ENCODE data around the gene TMTC1.

The TMTC1 gene

DNA sequence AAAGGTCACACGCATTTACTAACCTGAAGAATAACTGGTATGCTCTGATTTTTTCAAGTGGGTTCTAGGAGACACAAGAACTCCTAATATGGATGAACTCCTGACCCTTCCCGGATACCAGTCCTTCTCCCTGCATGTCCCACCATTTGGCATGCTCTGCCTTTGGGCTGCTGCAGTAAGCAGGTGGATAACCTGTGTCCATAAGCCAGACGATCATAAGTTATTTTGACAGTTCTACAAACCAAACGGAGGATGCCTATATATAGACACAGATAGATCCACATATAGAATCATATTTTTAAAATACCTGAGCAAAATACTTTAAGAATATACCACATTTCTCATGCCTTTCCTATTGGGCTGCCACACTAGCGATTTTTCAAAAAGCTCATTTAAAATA, 49.4 kb downstream of the TMTC1 start:
- Histone ChIP-seq H3K4me2 (ENCODE audit: low read length) (no peak overlapping the region), H3F3A (ENCODE audit: insufficient read depth, low read length) (no peaks in the 10 kb centered on the region), H3K4me1 (ENCODE audit: insufficient read depth, low read length, severe bottlenecking) (no peaks in the 10 kb centered on the region), H2AFZ (ENCODE audit: low read length) (no peak overlapping the region), H3K9me2 (ENCODE audit: low read depth, low read length) (no peaks in the 10 kb centered on the region), H3K27ac (ENCODE audit: low read depth, low read length, poor library complexity, severe bottlenecking) (no peak overlapping the region), H3K36me3 (ENCODE audit: insufficient read depth, low read length) (no peaks in the 10 kb centered on the region), H3K9me3 (ENCODE audit: low read length) (no peaks in the 10 kb centered on the region), H3K4me3 (ENCODE audit: low read depth, low read length, poor library complexity, severe bottlenecking) (no peak overlapping the region), H4K20me1 (ENCODE audit: insufficient read depth, low read length) (no peaks in the 10 kb centered on the region), H3K27me3 (ENCODE audit: insufficient read depth, low read length) (no peaks in the 10 kb centered on the region), H3K79me2 (ENCODE audit: insufficient read depth, low read length) (no peaks in the 10 kb centered on the region), H3K9ac (ENCODE audit: low read length) (no peak overlapping the region)
- TF ChIP-seq CTCF (IDR thresholded peaks at IDR 0.05; ENCODE audit: low read length) = no peak
- TF ChIP-seq EZH2 (IDR thresholded peaks at IDR 0.05; ENCODE audit: borderline replicate concordance, low read length) = no peak

- TF ChIP-seq EZH2 (IDR thresholded peaks at IDR 0.05; ENCODE audit: borderline replicate concordance, low read length) (no peak), CTCF (IDR thresholded peaks at IDR 0.05; ENCODE audit: low read length) (no peak)
- H3K4me3 ChIP-seq (ENCODE audit: low read depth, low read length, poor library complexity, severe bottlenecking) = no peak overlapping the region
- no peaks in the 10 kb centered on the region for H3F3A ChIP-seq (ENCODE audit: insufficient read depth, low read length)
- H3K27me3 ChIP-seq (ENCODE audit: insufficient read depth, low read length) = no peaks in the 10 kb centered on the region
- H3K4me1 ChIP-seq (ENCODE audit: insufficient read depth, low read length, severe bottlenecking) = no peaks in the 10 kb centered on the region
- no peaks in the 10 kb centered on the region for H3K9me2 ChIP-seq (ENCODE audit: low read depth, low read length)
- H3K79me2 ChIP-seq (ENCODE audit: insufficient read depth, low read length) = no peaks in the 10 kb centered on the region
- H4K20me1 ChIP-seq (ENCODE audit: insufficient read depth, low read length) = no peaks in the 10 kb centered on the region
- no peak overlapping the region for H3K4me2 ChIP-seq (ENCODE audit: low read length)
- H2AFZ ChIP-seq (ENCODE audit: low read length) = no peak overlapping the region
- no peaks in the 10 kb centered on the region for H3K36me3 ChIP-seq (ENCODE audit: insufficient read depth, low read length)
- no peak overlapping the region for H3K9ac ChIP-seq (ENCODE audit: low read length)
- H3K9me3 ChIP-seq (ENCODE audit: low read length) = no peaks in the 10 kb centered on the region
- no peak overlapping the region for H3K27ac ChIP-seq (ENCODE audit: low read depth, low read length, poor library complexity, severe bottlenecking)
Measured at GRCh38 chr12:29733501-29733900, 50.2 kb downstream of the TMTC1 start.

DNA sequence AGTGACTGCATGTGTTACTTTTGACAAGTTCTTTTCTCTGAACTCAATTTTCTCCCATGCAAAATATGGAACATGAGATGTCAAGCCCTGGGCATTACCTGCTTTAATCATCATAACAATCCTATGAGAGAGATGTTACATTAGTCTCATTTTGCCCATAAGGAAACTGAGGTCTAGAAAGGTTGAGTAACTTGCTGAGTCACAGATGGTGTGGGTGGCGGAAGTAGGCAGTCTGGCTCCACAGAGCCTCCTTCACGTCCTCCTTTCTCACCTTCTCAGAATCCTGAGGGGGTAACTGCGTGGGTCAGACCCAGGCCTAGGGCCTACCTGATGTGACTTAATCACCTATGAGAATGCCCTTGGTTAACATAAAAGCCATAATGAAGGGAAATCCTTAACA, 50.7 kb downstream of the TMTC1 start:
- Histone ChIP-seq H4K20me1 (ENCODE audit: insufficient read depth, low read length) (no peaks in the 10 kb centered on the region), H3K4me1 (ENCODE audit: insufficient read depth, low read length, severe bottlenecking) (no peaks in the 10 kb centered on the region), H3K9me2 (ENCODE audit: low read depth, low read length) (no peaks in the 10 kb centered on the region), H3K36me3 (ENCODE audit: insufficient read depth, low read length) (no peaks in the 10 kb centered on the region), H3K4me3 (ENCODE audit: low read depth, low read length, poor library complexity, severe bottlenecking) (no peak overlapping the region), H3K9me3 (ENCODE audit: low read length) (no peaks in the 10 kb centered on the region), H3K79me2 (ENCODE audit: insufficient read depth, low read length) (no peaks in the 10 kb centered on the region), H2AFZ (ENCODE audit: low read length) (no peak overlapping the region), H3K4me2 (ENCODE audit: low read length) (no peak overlapping the region), H3F3A (ENCODE audit: insufficient read depth, low read length) (no peaks in the 10 kb centered on the region), H3K27me3 (ENCODE audit: insufficient read depth, low read length) (no peaks in the 10 kb centered on the region), H3K27ac (ENCODE audit: low read depth, low read length, poor library complexity, severe bottlenecking) (no peak overlapping the region), H3K9ac (ENCODE audit: low read length) (no peak overlapping the region)
- TF ChIP-seq EZH2 (IDR thresholded peaks at IDR 0.05; ENCODE audit: borderline replicate concordance, low read length) = no peak
- no peak for TF ChIP-seq CTCF (IDR thresholded peaks at IDR 0.05; ENCODE audit: low read length)

All from OCI-LY1 (cell line).